Right lobe of liver (tissue), 6 donors: ENCODE measurements around the gene LSM2. TPM values are rescaled to one million over a fixed set of nuclear protein-coding genes. Genes with fewer than 3 reads are reported as not detected.

Experiments
- ATAC-seq, 4 donors: fragments of 200-7000 bp; cut with Tn5 transposase; one replicate each; pipeline ENCODE4 v1.9.1; 2020; ENCODE audit warnings: mild to moderate bottlenecking in 4 of 4, moderate library complexity in 4 of 4
- DNase-seq, 3 donors: peaks; one replicate each; pipeline ENCODE4 v3.0.0-alpha.2; 2020
- H3K27ac ChIP-seq, 3 donors: fragments of 200-600 bp; one replicate each; pipeline ENCODE4 v1.8.0; 2022
- H3K27me3 ChIP-seq, 2 donors: fragments of 200-600 bp; one replicate each; pipeline ENCODE4 v1.8.0; 2022
- H3K36me3 ChIP-seq, 4 donors: fragments of 200-600 bp; sonication (generic) in 1 of 4; one replicate each; pipeline versions ENCODE4 v1.5.1 to v1.8.0; 2017 to 2022; ENCODE audit warnings: control low read depth in 1 of 4
- H3K4me1 ChIP-seq, 4 donors: fragments of 200-600 bp; sonication (generic) in 1 of 4; one replicate each; pipeline versions ENCODE4 v1.5.1 to v1.8.0; 2017 to 2022; ENCODE audit warnings: control low read depth in 1 of 4
- H3K4me3 ChIP-seq, 3 donors: fragments of 200-600 bp; one replicate each; pipeline ENCODE4 v1.8.0; 2022
- H3K9me3 ChIP-seq, 4 donors: fragments of 200-600 bp; sonication (generic) in 1 of 4; one replicate each; pipeline versions ENCODE4 v1.5.1 to v1.8.0; 2017 to 2022; ENCODE audit warnings: control low read depth in 1 of 4
- CTCF ChIP-seq, 4 donors: fragments of 200-600 bp in 3 of 4; fragments of 450-650 bp in 1 of 4; IDR thresholded peaks; one replicate each; pipeline versions ENCODE4 v1.5.1 to v1.8.0; 2016 to 2022; ENCODE audit warnings: antibody characterized with exemption in 4 of 4, mild to moderate bottlenecking in 2 of 4
- POLR2A ChIP-seq: fragments of 450-650 bp; IDR thresholded peaks from one replicate; pipeline ENCODE4 v1.6.1; 2017; ENCODE audit warnings: antibody characterized with exemption, mild to moderate bottlenecking
- WGBS: methylation state at CpG from one replicate; pipeline ENCODE4 v1.1.6; 2018; ENCODE audit warnings: low coverage, low lambda C conversion rate; ENCODE audit not compliant: insufficient coverage; ENCODE audit errors: missing lambda C conversion rate; 5-methylcytosine and 5-hydroxymethylcytosine counted together
- intact Hi-C, 2 donors: fragments of 100-400 bp; cut with DNase I; formaldehyde crosslinking; loops; one replicate each; pipeline versions ENCODE4 v1.11.2 to v1.14.1; 2022
- small RNA-seq, 2 experiments: library from RNA; depleted of rRNA; stranded (forward); fragments of <200 nt; gene quantifications; one replicate each; pipeline ENCODE3, GENCODE V24; 2016
- total RNA-seq, 6 experiments: library from RNA; depleted of rRNA in 2 of 6; stranded (reverse); fragments of >200 nt in 2 of 6; fragmentation: NEBNext Ultra II Directional in 3 of 6; extraction: Animal tissue kit (Norgen Biotek cat#: 25700) in 3 of 6; gene quantifications; one replicate each; pipeline versions ENCODE4 v1.1.0 to v1.2.4, GENCODE V29; 2016 to 2023
- donor health status: DM: no; HTN: yes; CAD: no.
- donor health status: DM: no; HTN: no; CAD: no.
- donor health status: DM: no; HTN: no; CAD: no.
- donor health status: DM: no; HTN: yes; CAD: no.
- donor health status: DM: no; HTN: yes; CAD: no.

The LSM2 gene
- total RNA-seq, 6 experiments from 2014 or later, result 11.0 to 26.1 (median 11.6) TPM

GRCh38 chr6:31758281-31758680 is 48.5 kb downstream of the LSM2 start:
- no peaks in the 10 kb centered on the region for H3K9me3 ChIP-seq
- H3K27ac ChIP-seq, result no peak overlapping the region
- intact Hi-C loops, result no loop called here
- WGBS, result 100% methylated on average over 1 of the region's 2 CpGs
- no peaks in the 10 kb centered on the region for H3K27me3 ChIP-seq
- H3K4me1 ChIP-seq, result no peaks in the 10 kb centered on the region
- H3K4me3 ChIP-seq, result no peak overlapping the region
- ATAC-seq, result no peak
- DNase-seq, result no peak
- TF ChIP-seq CTCF (IDR thresholded peaks at IDR 0.05), result no peak
- no peak for TF ChIP-seq POLR2A
- no peaks in the 10 kb centered on the region for H3K36me3 ChIP-seq

GRCh38 chr6:31752739-31753319 is 53.9 kb downstream of the LSM2 start:
- no peaks in the 10 kb centered on the region for H3K36me3 ChIP-seq
- no peaks in the 10 kb centered on the region for H3K9me3 ChIP-seq
- H3K4me1 ChIP-seq, result no peaks in the 10 kb centered on the region
- no peak overlapping the region for H3K27ac ChIP-seq
- ATAC-seq (no peak), DNase-seq (no peak)
- TF ChIP-seq CTCF (IDR thresholded peaks at IDR 0.05) (no peak), POLR2A (no peak)
- H3K27me3 ChIP-seq, result no peaks in the 10 kb centered on the region
- WGBS, result 79% methylated on average over 8 of the region's 8 CpGs
- intact Hi-C loops, result no loop called here
- no peak overlapping the region for H3K4me3 ChIP-seq

- no peak for ATAC-seq
- intact Hi-C loops, result no loop called here
- H3K27ac ChIP-seq, result no peak overlapping the region
- no peaks in the 10 kb centered on the region for H3K9me3 ChIP-seq
- no peak for TF ChIP-seq CTCF (IDR thresholded peaks at IDR 0.05)
- TF ChIP-seq POLR2A, result no peak
- WGBS, result 93% methylated on average over 6 of the region's 7 CpGs
- DNase-seq, result no peak
- H3K27me3 ChIP-seq, result no peaks in the 10 kb centered on the region
- H3K36me3 ChIP-seq, result no peaks in the 10 kb centered on the region
- no peaks in the 10 kb centered on the region for H3K4me1 ChIP-seq
- no peak overlapping the region for H3K4me3 ChIP-seq
Observed at GRCh38 chr6:31750411-31751022, 56.2 kb downstream of the LSM2 start.

GRCh38 chr6:31749301-31750036 is 57.3 kb downstream of the LSM2 start:
- H3K27ac ChIP-seq, result no peak overlapping the region
- no peak for ATAC-seq
- no peak overlapping the region for H3K4me3 ChIP-seq
- intact Hi-C loops, result no loop called here
- no peaks in the 10 kb centered on the region for H3K4me1 ChIP-seq
- TF ChIP-seq CTCF (IDR thresholded peaks at IDR 0.05) (no peak), POLR2A (no peak)
- no peaks in the 10 kb centered on the region for H3K9me3 ChIP-seq
- H3K36me3 ChIP-seq, result no peaks in the 10 kb centered on the region
- DNase-seq, result no peak
- WGBS, result 86% methylated on average over 7 of the region's 8 CpGs
- H3K27me3 ChIP-seq, result no peaks in the 10 kb centered on the region

Small RNA genes lying within 50 kb of the gene (small RNA-seq; reads per million reads assigned to genes)
- gene MSH5-SAPCD1 (0 reads per million in 2 experiments), gene RF00019 (0 reads per million in 2 experiments), gene RNU6-850P (0 reads per million in 2 experiments), gene SAPCD1 (0 reads per million in 2 experiments), gene SNORD48 (1,027 to 1,508 reads per million in 2 experiments), gene SNORD52 (0 reads per million in 2 experiments)

Other genes with a start within 250 kb of the LSM2 start
- gene LTA, start 234.7 kb downstream of the LSM2 start, total RNA-seq, result under 1 TPM in 1 of 6 experiments, not detected in 5; 0.20 TPM
- 1 to 10 TPM in 1 of 6 experiments, under 1 TPM in 1, not detected in 4; 0.15 to 1.0 TPM for gene TNF, start 231.4 kb downstream of the LSM2 start, total RNA-seq
- 1 to 10 TPM in 2 of 6 experiments, under 1 TPM in 4; 0.28 to 2.2 (median 0.62) TPM for gene LTB, start 224.5 kb downstream of the LSM2 start, total RNA-seq
- 10 to 100 TPM in 1 of 6 experiments, 1 to 10 TPM in 5; 1.5 to 21.5 (median 6.7) TPM for gene LST1, start 220.7 kb downstream of the LSM2 start, total RNA-seq
- gene NCR3, start 214.0 kb downstream of the LSM2 start, total RNA-seq, result under 1 TPM in 3 of 6 experiments, not detected in 3; 0.20 to 0.55 (median 0.46) TPM
- 10 to 100 TPM in 4 of 6 experiments, 1 to 10 TPM in 2; 6.7 to 28.5 (median 13.0) TPM for gene AIF1, start 191.7 kb downstream of the LSM2 start, total RNA-seq
- 10 to 100 TPM; 34.7 to 59.6 (median 39.4) TPM for gene PRRC2A, start 186.3 kb downstream of the LSM2 start, total RNA-seq
- 100 to 1,000 TPM; 114 to 196 (median 142) TPM for gene BAG6, start 154.3 kb downstream of the LSM2 start, total RNA-seq
- gene APOM, start 151.1 kb downstream of the LSM2 start, total RNA-seq, result 100 to 1,000 TPM; 100 to 182 (median 116) TPM
- gene C6orf47, start 146.2 kb downstream of the LSM2 start, total RNA-seq, result 1 to 10 TPM; 6.6 to 8.7 (median 7.6) TPM
- 10 to 100 TPM in 1 of 6 experiments, 1 to 10 TPM in 5; 6.4 to 10.0 (median 8.0) TPM for gene GPANK1, start 142.0 kb downstream of the LSM2 start, total RNA-seq
- gene CSNK2B, start 140.9 kb downstream of the LSM2 start, total RNA-seq, result 100 to 1,000 TPM in 2 of 6 experiments, 10 to 100 TPM in 4; 52.5 to 171 (median 64.5) TPM
- gene LY6G5B, start 137.0 kb downstream of the LSM2 start, total RNA-seq, result 1 to 10 TPM in 5 of 6 experiments, under 1 TPM in 1; 0.98 to 5.7 (median 2.6) TPM
- 1 to 10 TPM in 3 of 6 experiments, under 1 TPM in 3; 0.68 to 1.6 (median 1.2) TPM for gene LY6G5C, start 125.9 kb downstream of the LSM2 start, total RNA-seq
- gene ABHD16A, start 103.6 kb downstream of the LSM2 start, total RNA-seq, result 10 to 100 TPM; 29.7 to 34.8 (median 31.2) TPM
- gene LY6G6F, start 100.1 kb downstream of the LSM2 start, total RNA-seq, result not detected
- not detected for gene LY6G6D, start 91.6 kb downstream of the LSM2 start, total RNA-seq
- gene LY6G6C, start 85.2 kb downstream of the LSM2 start, total RNA-seq, result not detected
- gene MPIG6B, start 83.6 kb downstream of the LSM2 start, total RNA-seq, result under 1 TPM in 2 of 6 experiments, not detected in 4; 0.33 to 0.56 TPM
- 10 to 100 TPM; 16.3 to 27.5 (median 19.1) TPM for gene DDAH2, start 77.7 kb downstream of the LSM2 start, total RNA-seq
- 100 to 1,000 TPM in 1 of 6 experiments, 10 to 100 TPM in 5; 36.7 to 123 (median 62.0) TPM for gene CLIC1, start 70.4 kb downstream of the LSM2 start, total RNA-seq
- gene MSH5, start 67.0 kb downstream of the LSM2 start, total RNA-seq, result 1 to 10 TPM; 3.2 to 8.5 (median 4.3) TPM
- gene SAPCD1, start 44.3 kb downstream of the LSM2 start, total RNA-seq, result 1 to 10 TPM in 2 of 6 experiments, under 1 TPM in 3, not detected in 1; 0.62 to 1.6 (median 0.90) TPM
- gene VWA7, start 29.6 kb downstream of the LSM2 start, total RNA-seq, result 1 to 10 TPM; 1.2 to 5.2 (median 2.7) TPM
- gene VARS1, start 11.2 kb downstream of the LSM2 start, total RNA-seq, result 10 to 100 TPM; 31.0 to 58.1 (median 41.0) TPM
- 1 to 10 TPM in 1 of 6 experiments, under 1 TPM in 5; 0.37 to 1.2 (median 0.56) TPM for gene HSPA1L, start 8.3 kb upstream of the LSM2 start, total RNA-seq
- gene HSPA1A, start 8.6 kb upstream of the LSM2 start, total RNA-seq, result 100 to 1,000 TPM in 2 of 6 experiments, 10 to 100 TPM in 4; 73.2 to 442 (median 80.2) TPM
- gene HSPA1B, start 20.8 kb upstream of the LSM2 start, total RNA-seq, result 100 to 1,000 TPM in 2 of 6 experiments, 10 to 100 TPM in 4; 41.5 to 144 (median 47.5) TPM
- gene NEU1, start 55.9 kb upstream of the LSM2 start, total RNA-seq, result 10 to 100 TPM; 20.3 to 44.8 (median 34.1) TPM
- under 1 TPM in 2 of 6 experiments, not detected in 4; 0.09 to 0.25 TPM for gene SLC44A4, start 72.0 kb upstream of the LSM2 start, total RNA-seq
- gene EHMT2, start 90.7 kb upstream of the LSM2 start, total RNA-seq, result 10 to 100 TPM; 10.7 to 20.1 (median 13.3) TPM
- gene ZBTB12, start 95.1 kb upstream of the LSM2 start, total RNA-seq, result under 1 TPM in 5 of 6 experiments, not detected in 1; 0.25 to 0.82 (median 0.51) TPM
- gene C2, start 120.8 kb upstream of the LSM2 start, total RNA-seq, result 100 to 1,000 TPM; 309 to 739 (median 533) TPM
- 1,000 to 10,000 TPM; 1,939 to 4,112 (median 3,131) TPM for gene CFB, start 139.1 kb upstream of the LSM2 start, total RNA-seq
- 10 to 100 TPM in 5 of 6 experiments, 1 to 10 TPM in 1; 9.3 to 33.8 (median 18.3) TPM for gene NELFE, start 152.0 kb upstream of the LSM2 start, total RNA-seq
- gene SKIC2, start 152.2 kb upstream of the LSM2 start, total RNA-seq, result 10 to 100 TPM; 26.3 to 73.1 (median 47.1) TPM
- 10 to 100 TPM in 5 of 6 experiments, 1 to 10 TPM in 1; 9.8 to 14.6 (median 12.1) TPM for gene DXO, start 165.2 kb upstream of the LSM2 start, total RNA-seq
- 1,000 to 10,000 TPM; 1,495 to 2,818 (median 2,205) TPM for gene C4A, start 175.1 kb upstream of the LSM2 start, total RNA-seq
- 1,000 to 10,000 TPM; 1,420 to 2,805 (median 2,265) TPM for gene C4B, start 207.8 kb upstream of the LSM2 start, total RNA-seq
- gene CYP21A2, start 231.4 kb upstream of the LSM2 start, total RNA-seq, result 10 to 100 TPM in 3 of 6 experiments, 1 to 10 TPM in 3; 5.7 to 60.7 (median 14.0) TPM